ENCODE results near the gene TMEM30A.

DNA sequence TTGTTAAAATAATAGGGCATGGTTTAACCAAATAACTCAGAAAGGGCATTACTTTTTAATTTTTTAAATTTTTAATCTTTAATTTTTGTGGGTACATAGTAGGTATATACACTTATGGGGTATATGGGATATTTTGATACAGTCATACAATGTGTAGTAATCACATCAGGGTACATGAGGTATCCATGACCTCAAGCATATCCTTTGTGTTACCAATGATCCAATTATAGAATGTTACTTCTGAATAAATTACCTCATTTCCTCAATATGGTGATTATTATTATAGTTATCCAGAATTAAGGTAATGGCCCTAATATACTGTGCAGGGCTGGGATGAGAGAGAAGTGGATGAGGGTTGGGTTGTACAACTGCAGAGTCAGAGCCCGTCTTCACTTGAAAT is 45.1 kb upstream of the TMEM30A start:
- TF ChIP-seq MAX (IDR thresholded peaks at IDR 0.05; ENCODE audit: insufficient read depth, insufficient read length) (no peak), CTCF (IDR thresholded peaks at IDR 0.05; ENCODE audit: extremely low read depth in 1 of 2, insufficient read depth in 1 of 2, low read depth in 1 of 2, low read length in 2 of 2) (no peak), POLR2AphosphoS5 (IDR thresholded peaks at IDR 0.05; ENCODE audit: insufficient read depth, low read depth, low read length) (no peak), POLR2A (IDR thresholded peaks at IDR 0.05; ENCODE audit: low read depth, low read length) (no peak), EZH2 (IDR thresholded peaks at IDR 0.05; ENCODE audit: borderline replicate concordance, low read depth, low read length, severe bottlenecking) (no peak), JUN (IDR thresholded peaks at IDR 0.05; ENCODE audit: borderline replicate concordance, insufficient read depth, insufficient read length, low read depth) (peak; percentile 60), MYC (IDR thresholded peaks at IDR 0.05; ENCODE audit: low read depth, low read length) (no peak), FOS (IDR thresholded peaks at IDR 0.05; ENCODE audit: borderline replicate concordance, insufficient read depth, low read length) (no peak)

Data from endothelial cell of umbilical vein (primary cell).